Measurements from ENCODE around the gene RXRB.

Gene RXRB

DNA sequence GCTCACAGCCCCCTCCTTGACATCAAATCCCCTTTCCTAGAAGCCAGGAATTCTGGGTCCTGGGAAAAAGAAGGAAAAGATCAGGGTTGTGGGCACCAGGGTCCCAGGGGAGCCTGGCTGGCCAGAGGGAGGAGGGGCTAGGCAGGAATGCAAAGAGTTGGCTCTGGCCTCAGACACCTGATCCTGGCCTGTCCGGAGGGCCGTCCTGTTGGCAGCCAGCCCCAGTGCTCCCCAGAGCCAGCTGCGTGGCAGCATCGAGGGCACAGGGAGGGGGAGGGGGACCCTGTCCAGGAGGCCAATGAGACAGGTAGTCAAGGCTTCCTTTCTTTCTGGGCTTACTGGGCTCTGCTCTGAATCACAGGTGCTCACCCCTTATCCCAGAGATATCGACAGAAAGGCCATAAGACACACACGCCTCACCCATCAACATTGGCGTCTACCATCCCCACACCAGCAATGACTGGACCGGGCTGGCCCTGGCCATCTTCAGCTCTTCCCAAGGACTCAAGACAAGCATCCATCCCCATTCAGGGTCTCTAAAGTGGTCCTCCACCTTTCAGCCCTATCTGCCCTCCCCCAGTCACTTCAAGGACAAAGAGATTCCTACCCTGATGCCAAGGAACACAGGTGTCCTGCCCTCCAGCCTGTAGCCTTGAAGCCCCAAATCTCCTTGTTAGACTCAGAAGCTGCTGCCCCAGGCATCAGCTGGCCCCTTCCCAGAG is 8.9 kb downstream of the RXRB start:
- Histone ChIP-seq H3K4me1 (ENCODE audit: control insufficient read depth, insufficient read depth, low read length) (peaks cover 2% of the 10 kb centered on the region), H3K27me3 (ENCODE audit: control insufficient read depth, insufficient read depth, low read length) (peaks cover 22% of the 10 kb centered on the region), H3K9ac (ENCODE audit: low read depth, low read length) (no peak overlapping the region), H3K4me3 (ENCODE audit: low read depth, low read length) (peak overlapping the region; percentile 72), H3K9me3 (ENCODE audit: control insufficient read depth, insufficient read depth, low read length) (no peaks in the 10 kb centered on the region), H3K36me3 (ENCODE audit: control insufficient read depth, insufficient read depth, low read length) (peaks cover 21% of the 10 kb centered on the region)

DNA sequence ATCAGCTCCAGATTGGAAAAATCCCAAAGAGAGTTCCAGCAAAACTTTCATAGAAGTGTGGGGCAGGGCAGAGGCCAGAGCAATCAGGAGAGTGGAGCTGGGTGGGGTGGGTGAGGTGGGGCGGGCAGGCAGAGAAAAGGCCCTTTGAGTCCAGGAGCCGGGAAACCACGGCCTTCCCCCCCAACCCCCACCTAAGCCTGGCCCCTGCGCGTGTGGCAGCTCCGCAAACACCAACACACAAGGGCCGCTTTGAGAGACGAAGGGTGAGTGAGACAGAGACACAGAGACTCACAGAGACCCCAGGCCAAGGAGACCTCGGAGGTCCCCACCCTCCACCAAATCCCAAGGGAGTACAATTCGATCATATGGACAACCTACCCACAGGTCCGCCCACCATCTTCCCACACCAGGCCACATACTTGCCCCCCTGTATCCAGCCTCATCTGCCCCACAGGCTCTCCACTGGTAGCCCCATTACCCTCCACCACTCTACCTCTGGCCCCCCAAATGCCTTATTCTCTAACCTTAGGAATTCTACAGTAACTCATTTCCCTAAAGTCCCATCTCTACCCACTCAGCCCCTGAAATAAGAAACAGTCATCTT is 9.9 kb downstream of the RXRB start:
- H3K4me3 ChIP-seq (ENCODE audit: low read depth, low read length), result no peak overlapping the region
- peaks cover 14% of the 10 kb centered on the region for H3K36me3 ChIP-seq (ENCODE audit: control insufficient read depth, insufficient read depth, low read length)
- H3K9me3 ChIP-seq (ENCODE audit: control insufficient read depth, insufficient read depth, low read length), result no peaks in the 10 kb centered on the region
- H3K9ac ChIP-seq (ENCODE audit: low read depth, low read length), result no peak overlapping the region
- H3K27me3 ChIP-seq (ENCODE audit: control insufficient read depth, insufficient read depth, low read length), result peaks cover 22% of the 10 kb centered on the region
- peaks cover 4% of the 10 kb centered on the region for H3K4me1 ChIP-seq (ENCODE audit: control insufficient read depth, insufficient read depth, low read length)

DNA sequence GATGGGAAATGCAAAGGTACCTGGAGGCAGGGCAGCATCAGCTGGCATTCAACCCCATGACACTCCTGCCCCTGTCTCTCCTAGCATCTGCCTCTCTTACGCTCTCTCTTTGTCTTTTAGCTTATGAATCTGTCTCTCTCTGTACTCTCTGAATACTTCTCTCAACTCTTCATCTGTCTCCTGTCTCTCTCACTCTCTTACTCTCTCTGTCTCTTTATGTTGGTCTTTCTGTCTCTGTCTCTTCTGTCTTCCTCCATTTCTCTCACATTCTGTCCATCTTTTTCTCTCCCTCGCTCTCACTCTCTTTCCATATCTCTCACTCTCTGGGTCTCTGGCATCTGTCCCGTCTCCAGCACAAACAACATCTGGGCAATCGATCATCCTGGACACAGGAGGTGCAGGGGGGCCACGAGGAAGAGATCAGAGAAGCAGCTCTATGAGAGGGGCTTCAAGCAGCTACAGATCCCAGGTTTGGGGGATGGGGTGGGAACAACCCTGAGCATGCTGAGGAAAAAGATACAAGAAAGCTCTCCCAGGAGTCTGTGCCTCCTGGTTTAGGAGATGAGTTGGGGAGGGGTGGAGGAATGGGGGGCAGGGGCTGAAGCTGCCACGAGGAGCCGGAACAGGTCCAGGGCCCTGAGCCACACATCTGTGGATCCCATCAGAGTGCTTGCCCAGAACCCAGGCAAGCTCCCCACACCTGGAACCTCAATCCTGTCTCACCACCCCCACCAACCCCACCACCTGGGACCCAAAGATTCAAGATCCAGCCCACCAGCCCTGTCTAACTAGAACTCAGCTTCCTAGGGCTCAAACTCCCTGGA is 10.6 kb downstream of the RXRB start:
- Histone ChIP-seq H3K4me3 (ENCODE audit: low read depth, low read length) (no peak overlapping the region), H3K9me3 (ENCODE audit: control insufficient read depth, insufficient read depth, low read length) (no peaks in the 10 kb centered on the region), H3K27me3 (ENCODE audit: control insufficient read depth, insufficient read depth, low read length) (peaks cover 22% of the 10 kb centered on the region), H3K4me1 (ENCODE audit: control insufficient read depth, insufficient read depth, low read length) (peaks cover 4% of the 10 kb centered on the region), H3K36me3 (ENCODE audit: control insufficient read depth, insufficient read depth, low read length) (peaks cover 7% of the 10 kb centered on the region), H3K9ac (ENCODE audit: low read depth, low read length) (no peak overlapping the region)

DNA sequence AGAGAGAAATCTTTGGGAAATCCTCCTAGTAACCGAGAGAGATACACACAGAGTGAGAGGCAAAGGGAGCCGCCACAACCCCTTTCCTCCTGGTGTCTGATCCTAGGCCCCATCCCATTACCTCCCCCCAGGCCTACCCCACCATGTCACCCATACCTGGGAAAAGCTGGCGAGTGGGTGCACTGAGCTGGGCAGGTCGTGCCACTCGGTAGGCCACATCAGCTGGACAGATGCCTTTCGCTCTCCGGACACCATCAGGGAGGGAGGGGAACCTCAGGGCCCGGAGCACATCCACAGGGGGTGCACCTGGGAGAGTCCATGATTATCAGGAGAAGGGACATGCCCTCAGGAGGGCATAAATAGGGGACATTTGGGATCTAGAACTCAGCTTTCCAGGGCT is 11.3 kb downstream of the RXRB start:
- H3K9me3 ChIP-seq (ENCODE audit: control insufficient read depth, insufficient read depth, low read length), result no peaks in the 10 kb centered on the region
- H3K9ac ChIP-seq (ENCODE audit: low read depth, low read length), result no peak overlapping the region
- no peak overlapping the region for H3K4me3 ChIP-seq (ENCODE audit: low read depth, low read length)
- H3K4me1 ChIP-seq (ENCODE audit: control insufficient read depth, insufficient read depth, low read length), result peaks cover 4% of the 10 kb centered on the region
- peaks cover under 1% of the 10 kb centered on the region for H3K36me3 ChIP-seq (ENCODE audit: control insufficient read depth, insufficient read depth, low read length)
- peaks cover 22% of the 10 kb centered on the region for H3K27me3 ChIP-seq (ENCODE audit: control insufficient read depth, insufficient read depth, low read length)

DNA sequence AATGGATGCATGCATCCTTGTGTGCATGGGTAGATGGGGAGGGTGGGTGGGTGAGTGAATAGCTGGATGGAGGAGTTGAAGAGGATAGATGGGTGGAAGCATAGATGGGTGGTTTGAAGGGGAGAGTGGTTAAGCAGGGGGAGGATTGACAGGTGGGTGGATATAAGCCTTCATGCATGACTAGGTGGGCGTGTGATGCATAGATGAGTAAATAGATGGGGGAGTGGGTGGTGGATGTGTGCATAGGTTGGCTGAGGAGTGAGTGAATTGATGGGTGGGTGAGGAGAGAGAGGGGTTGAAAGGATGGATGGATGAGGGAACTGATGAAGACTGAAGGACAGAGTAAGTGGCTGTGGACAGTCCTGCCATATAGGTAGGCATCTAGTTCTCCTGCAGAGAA is 12.7 kb downstream of the RXRB start:
- H3K27me3 ChIP-seq (ENCODE audit: control insufficient read depth, insufficient read depth, low read length), result peaks cover 22% of the 10 kb centered on the region
- H3K36me3 ChIP-seq (ENCODE audit: control insufficient read depth, insufficient read depth, low read length), result no peaks in the 10 kb centered on the region
- H3K4me1 ChIP-seq (ENCODE audit: control insufficient read depth, insufficient read depth, low read length), result peaks cover 4% of the 10 kb centered on the region
- no peak overlapping the region for H3K4me3 ChIP-seq (ENCODE audit: low read depth, low read length)
- H3K9ac ChIP-seq (ENCODE audit: low read depth, low read length), result no peak overlapping the region
- H3K9me3 ChIP-seq (ENCODE audit: control insufficient read depth, insufficient read depth, low read length), result no peaks in the 10 kb centered on the region

DNA sequence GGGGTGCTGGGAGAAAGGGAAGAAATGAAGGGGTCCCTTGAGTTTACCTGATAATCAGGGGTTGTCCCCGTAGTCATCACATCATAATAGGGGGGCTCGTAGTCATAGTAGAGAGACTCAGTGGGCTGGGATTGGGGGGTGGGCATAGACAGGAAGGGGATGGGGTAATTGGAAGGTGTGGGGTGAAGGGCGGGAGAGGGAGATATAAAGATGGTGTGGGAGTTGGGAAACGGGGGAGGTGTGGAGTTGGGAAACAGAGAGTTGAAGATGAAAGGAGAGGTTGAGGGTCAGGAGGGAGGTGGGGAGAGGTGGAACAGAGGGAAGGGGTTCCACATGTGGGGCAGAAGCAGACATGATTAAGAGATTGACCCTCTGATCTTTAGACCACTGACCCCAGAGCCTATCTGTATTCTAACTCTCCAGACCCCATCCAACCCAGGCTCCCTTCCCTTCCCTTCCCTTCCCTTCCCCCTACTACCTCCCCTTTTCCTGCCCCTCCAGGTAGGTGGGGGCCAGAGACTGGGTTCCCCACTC is 14.7 kb downstream of the RXRB start:
- Histone ChIP-seq H3K27me3 (ENCODE audit: control insufficient read depth, insufficient read depth, low read length) (peaks cover 7% of the 10 kb centered on the region), H3K9ac (ENCODE audit: low read depth, low read length) (no peak overlapping the region)

DNA sequence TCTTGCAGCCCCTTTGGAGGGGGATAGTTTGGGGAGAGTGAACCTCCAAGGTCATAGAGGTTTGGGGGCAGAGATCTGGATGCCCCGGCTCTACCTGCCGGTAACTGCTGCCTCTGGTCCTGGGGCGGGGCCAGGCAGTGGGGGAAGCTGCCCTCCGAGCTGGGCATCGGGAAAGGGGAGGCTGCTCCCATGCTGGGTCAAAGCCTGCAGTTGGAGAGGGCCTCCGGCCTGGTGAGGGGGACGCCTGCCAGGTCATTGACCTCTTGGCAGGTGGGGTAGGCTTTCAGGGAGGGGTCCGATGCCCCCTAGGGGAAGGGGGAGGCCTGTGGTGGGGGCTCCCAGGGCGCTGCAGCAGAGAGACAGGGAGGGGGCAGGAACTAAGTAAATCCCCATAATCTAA is 15.3 kb downstream of the RXRB start:
- Histone ChIP-seq H3K27me3 (ENCODE audit: control insufficient read depth, insufficient read depth, low read length) (peaks cover 6% of the 10 kb centered on the region), H3K9ac (ENCODE audit: low read depth, low read length) (no peak overlapping the region), H3K4me1 (ENCODE audit: control insufficient read depth, insufficient read depth, low read length) (peaks cover 2% of the 10 kb centered on the region), H3K4me3 (ENCODE audit: low read depth, low read length) (no peak overlapping the region), H3K9me3 (ENCODE audit: control insufficient read depth, insufficient read depth, low read length) (no peaks in the 10 kb centered on the region), H3K36me3 (ENCODE audit: control insufficient read depth, insufficient read depth, low read length) (no peaks in the 10 kb centered on the region)

More for the DNA sequence above, 14.7 kb downstream of the RXRB start:
- H3K9me3 ChIP-seq (ENCODE audit: control insufficient read depth, insufficient read depth, low read length), result no peaks in the 10 kb centered on the region
- H3K36me3 ChIP-seq (ENCODE audit: control insufficient read depth, insufficient read depth, low read length), result no peaks in the 10 kb centered on the region
- no peak overlapping the region for H3K4me3 ChIP-seq (ENCODE audit: low read depth, low read length)
- peaks cover 2% of the 10 kb centered on the region for H3K4me1 ChIP-seq (ENCODE audit: control insufficient read depth, insufficient read depth, low read length)

DNA sequence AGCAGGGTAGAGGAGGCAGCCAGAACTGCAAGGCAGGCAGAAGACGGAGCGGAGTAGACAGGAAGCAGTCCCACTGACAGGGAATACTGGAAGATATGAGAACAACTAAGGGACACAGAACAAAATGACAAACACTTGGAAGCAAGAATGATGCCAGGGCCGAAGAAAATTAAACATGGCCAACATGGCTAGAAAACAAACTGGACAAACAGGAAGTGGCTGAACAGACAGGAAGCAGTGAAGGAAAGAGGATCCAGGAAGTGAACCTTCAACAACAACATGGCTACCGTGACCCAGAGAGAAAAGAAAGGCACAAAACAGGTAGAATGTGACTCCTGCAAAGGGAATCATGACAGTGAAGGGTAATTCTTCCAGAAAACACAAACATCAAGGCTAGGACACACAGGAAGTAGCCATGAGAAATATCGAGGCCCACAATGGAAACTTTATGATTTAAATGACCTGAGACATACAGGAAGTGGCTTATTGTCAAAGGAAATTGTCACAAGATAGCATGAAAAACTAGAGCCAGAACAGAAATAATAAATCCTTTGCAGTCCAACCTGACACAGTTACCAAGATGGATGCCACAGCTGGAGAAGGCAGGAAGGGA is 17.3 kb downstream of the RXRB start:
- Histone ChIP-seq H3K9me3 (ENCODE audit: control insufficient read depth, insufficient read depth, low read length) (no peaks in the 10 kb centered on the region), H3K36me3 (ENCODE audit: control insufficient read depth, insufficient read depth, low read length) (no peaks in the 10 kb centered on the region), H3K4me3 (ENCODE audit: low read depth, low read length) (no peak overlapping the region), H3K4me1 (ENCODE audit: control insufficient read depth, insufficient read depth, low read length) (peaks cover 2% of the 10 kb centered on the region), H3K27me3 (ENCODE audit: control insufficient read depth, insufficient read depth, low read length) (no peaks in the 10 kb centered on the region), H3K9ac (ENCODE audit: low read depth, low read length) (no peak overlapping the region)

DNA sequence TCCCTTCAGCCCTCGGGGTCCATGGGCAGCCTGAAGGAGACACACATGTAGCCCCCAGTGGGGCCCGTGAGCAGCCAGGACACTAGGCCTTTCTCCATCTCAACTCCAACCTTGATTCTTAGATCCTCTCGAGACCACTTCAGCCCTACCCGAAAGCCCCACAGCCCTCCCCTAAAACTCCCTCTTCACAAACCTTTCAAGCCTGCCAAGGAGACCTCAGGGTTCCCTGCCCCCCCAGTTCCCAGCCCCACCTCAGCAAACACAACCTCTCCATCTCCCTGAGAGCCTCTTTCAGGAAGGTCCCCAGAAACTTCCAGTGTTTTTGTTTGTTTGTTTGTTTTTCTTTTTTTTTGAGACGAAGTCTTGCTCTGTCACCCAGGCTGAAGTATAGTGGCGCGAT is 19.3 kb downstream of the RXRB start:
- peaks cover 2% of the 10 kb centered on the region for H3K4me1 ChIP-seq (ENCODE audit: control insufficient read depth, insufficient read depth, low read length)
- no peak overlapping the region for H3K9ac ChIP-seq (ENCODE audit: low read depth, low read length)
- H3K27me3 ChIP-seq (ENCODE audit: control insufficient read depth, insufficient read depth, low read length), result no peaks in the 10 kb centered on the region
- H3K36me3 ChIP-seq (ENCODE audit: control insufficient read depth, insufficient read depth, low read length), result no peaks in the 10 kb centered on the region
- no peak overlapping the region for H3K4me3 ChIP-seq (ENCODE audit: low read depth, low read length)
- H3K9me3 ChIP-seq (ENCODE audit: control insufficient read depth, insufficient read depth, low read length), result no peaks in the 10 kb centered on the region

DNA sequence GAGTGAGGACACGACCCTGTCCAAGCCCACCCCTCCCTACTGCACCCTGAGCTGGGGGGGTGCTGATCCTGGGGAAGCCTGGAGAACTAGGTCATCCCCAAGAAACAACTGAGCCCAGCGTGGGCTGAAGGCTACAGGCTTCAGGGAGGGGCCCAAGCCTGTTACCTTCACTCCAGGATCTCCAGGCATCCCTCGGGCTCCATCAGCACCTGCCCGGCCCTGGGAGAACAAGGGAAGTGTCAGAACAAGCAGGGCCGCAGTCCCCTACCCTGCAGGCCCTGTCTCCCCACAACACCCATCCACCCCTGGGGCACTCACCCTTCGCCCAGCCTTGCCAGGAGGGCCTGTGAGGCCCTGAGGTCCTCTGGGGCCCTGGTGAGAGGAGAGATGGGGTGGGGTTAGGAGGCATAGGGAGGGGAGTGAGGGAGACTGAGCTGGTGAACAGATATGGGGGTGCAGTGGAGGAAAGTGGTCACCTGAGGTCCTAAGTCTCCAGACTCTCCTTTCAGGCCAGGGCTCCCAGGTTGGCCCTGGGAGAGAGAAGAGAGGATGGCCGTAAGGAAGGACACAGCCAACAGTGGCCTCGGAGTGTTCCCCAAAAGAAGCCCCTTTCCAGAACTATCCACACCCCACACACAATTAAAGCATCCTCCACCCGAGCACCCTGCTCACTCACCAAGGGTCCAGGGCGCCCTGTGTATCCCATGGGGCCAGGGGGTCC is 21.6 kb downstream of the RXRB start:
- Histone ChIP-seq H3K9me3 (ENCODE audit: control insufficient read depth, insufficient read depth, low read length) (no peaks in the 10 kb centered on the region), H3K9ac (ENCODE audit: low read depth, low read length) (no peak overlapping the region), H3K4me3 (ENCODE audit: low read depth, low read length) (no peak overlapping the region), H3K27me3 (ENCODE audit: control insufficient read depth, insufficient read depth, low read length) (no peaks in the 10 kb centered on the region), H3K4me1 (ENCODE audit: control insufficient read depth, insufficient read depth, low read length) (no peaks in the 10 kb centered on the region), H3K36me3 (ENCODE audit: control insufficient read depth, insufficient read depth, low read length) (no peaks in the 10 kb centered on the region)

Measured in iPS-15b (cell line).